GM19193 (cell line): ENCODE results near the gene CAPZB.

Experiments used
- POLR2A ChIP-seq: IDR thresholded peaks from 4 replicates; pipeline ENCODE4 v1.6.1; 2011; ENCODE audit not compliant: insufficient read depth, insufficient read length; ENCODE audit errors: extremely low read depth

Gene CAPZB

DNA sequence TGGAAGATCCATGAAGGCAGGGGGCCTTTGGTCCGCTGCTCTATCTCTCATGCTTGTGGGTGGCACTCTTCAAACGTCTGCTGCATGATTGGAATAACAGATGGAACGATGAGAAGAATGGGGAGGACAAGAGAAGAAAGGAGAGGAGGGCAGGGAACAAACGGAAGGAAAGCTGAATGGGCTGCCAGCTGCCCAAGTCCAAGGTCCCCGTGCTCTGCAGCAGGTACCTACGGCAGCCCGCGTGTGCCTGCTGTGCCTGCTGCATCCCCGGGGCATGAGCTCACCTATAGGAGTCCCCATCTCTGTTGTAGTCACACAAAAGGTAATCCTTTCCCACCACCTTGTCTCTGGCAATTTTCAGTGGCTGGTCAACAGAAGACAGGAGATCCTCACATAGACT lies 100.1 kb downstream of the CAPZB start:
- TF ChIP-seq POLR2A: no peak

DNA sequence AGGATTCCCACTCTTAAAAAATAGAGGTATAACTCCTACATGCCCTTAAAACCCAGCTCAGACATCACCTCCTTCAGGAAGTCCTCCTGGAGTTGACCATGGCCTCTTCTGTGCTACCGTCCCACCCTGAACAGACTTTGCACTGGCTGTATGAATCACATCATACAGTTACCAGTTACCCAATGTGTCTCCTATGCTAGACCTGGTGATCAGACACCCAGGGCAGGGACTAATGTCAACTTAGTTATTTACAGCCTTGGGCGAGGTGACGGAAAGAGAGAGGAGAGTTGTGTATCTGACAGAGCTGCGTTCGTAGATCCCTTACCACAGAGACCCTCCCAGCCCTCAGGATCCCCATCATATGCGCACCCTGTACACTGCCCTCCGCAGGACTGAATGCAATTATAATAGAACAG lies 100.6 kb downstream of the CAPZB start:
- no peak for TF ChIP-seq POLR2A

DNA sequence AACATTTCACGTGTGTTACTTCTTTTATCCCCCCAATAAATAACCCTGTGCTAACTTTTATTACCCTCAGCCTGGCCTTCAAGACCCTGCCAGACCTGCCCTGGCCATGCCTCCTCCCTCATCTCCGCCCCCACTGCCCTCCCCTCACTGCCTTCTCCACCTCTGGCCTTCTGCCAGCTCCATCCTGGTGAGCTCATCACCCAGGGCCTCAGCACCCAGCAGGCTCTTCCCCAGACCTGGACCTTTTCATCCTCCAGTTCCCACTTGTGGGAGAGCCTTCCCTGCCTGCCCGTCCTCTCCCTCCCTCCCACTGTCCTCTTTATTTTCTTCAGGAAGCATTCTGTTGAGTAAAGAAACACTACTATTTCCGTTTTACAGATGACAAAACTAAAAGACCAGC lies 101.2 kb downstream of the CAPZB start:
- no peak for TF ChIP-seq POLR2A

DNA sequence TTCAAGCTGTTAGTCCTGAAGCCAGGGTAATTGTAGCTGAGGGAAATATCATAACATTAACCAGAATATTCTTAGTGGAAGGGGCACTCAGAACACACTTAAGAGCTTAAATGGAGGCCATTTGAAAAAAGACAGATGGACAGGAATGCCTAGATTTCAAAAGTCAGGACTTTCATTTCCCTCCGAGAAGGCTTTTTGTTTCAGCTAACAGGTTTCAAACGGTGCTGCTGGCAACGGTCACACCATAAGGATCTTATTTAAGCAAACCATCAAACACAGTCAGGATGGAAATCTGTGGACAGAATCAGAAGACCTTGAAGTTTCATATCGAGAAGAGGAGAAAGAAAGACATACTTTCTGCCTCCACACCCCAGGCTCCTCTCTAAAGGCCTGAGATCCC lies 103.1 kb downstream of the CAPZB start:
- no peak for TF ChIP-seq POLR2A

DNA sequence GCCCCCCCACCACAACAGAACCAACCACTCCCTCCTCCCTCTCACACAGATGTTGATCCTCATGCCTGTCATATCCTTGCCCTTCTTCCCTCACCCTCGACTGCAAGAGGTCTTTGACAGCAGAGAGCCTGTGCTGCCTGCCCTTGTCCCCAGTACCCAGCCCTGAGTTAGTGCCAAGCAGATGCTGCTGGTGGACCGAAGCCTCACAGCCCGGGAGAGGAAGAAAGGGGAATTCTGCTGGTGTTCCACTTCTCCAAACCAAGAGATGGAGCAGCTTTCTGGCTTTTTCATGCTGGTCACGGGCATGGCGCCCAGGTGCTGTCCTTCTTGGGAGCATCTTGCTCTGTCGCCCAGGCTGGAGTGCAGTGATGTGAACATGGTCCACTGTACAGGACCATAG lies 104.1 kb downstream of the CAPZB start:
- no peak for TF ChIP-seq POLR2A

DNA sequence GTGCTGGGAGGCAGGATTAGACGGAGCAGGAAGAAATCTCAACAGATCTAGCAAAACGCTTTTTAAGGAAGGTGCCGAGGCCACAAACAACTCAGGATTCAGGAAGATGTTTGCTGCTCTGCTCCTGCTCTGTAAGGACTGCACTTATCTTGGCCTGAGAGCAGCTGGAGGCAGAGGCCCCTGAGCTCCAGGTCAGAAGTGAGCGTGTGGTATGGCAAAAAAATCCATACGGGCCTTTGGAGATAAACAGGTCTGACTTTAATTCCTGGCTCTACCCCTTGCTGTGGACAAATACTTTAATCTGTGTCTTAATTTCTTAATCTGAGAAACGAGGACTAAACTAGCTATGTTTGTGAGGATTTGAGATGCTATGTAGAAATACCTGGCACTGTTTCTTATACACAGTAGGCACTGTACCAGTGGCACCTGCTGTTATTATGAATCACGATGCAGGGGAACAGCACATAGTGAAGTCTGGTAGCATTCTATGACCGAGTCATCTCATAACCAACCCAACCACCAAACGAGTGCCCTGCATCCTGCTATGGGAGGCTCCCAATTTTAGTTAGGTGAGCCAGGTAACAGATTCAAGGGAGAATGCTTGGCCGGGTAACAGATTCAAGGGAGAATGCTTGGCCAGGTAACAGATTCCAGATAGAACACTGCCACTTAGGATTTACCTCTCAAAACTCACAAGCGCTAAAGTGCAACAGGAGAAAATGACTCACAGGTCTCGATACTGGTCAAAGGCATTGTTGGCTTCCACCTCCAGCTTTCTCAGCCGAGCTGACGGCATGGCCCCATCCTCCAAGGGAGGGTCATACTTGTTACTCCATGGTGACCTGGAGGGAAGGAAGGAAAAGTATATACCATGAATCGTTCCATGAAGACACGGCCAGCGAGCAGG lies 107.3 kb downstream of the CAPZB start:
- no peak for TF ChIP-seq POLR2A

DNA sequence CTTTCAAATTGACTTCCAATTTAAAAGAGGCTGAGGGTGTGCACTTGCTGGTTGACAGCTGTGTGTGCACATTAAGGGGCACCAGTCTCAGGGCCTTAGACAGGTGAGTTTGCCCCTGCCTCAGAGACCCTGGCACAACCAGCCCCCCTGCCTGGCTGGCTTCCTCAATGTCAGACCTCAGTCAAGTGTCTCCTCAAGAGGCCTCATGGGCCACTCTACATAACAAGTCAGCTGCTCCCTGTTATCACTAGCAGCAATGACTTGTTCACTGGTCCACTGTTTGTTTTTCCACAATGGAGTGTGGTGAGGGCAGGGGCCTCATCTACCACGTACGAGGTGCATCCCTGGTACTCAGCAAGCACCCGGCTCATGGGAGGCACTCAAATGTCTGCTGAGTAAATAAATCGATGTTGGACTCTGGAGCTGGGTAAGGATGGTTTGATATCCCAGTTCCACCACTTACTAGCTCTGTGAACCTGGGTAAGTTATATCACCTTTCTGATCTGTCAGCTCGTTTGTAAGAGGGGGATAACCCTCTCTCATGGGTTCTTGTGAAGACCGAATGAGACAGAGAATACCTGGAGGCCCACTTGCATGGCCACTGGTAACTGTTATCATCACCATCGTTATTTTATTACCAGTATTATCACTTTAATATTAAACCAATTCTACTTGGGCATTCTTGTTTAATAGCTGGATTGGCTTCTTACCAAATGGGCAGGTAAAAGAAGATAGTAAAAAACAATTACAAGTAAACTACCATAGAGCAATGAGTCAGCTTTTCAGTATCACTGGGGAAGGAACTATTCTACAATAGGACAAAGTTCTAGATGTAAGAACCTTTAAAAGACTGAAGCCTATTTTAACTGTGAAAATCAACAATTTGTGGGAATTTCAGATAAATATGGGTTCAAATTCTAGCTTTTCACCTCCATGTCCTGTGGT lies 108.6 kb downstream of the CAPZB start:
- TF ChIP-seq POLR2A: no peak

DNA sequence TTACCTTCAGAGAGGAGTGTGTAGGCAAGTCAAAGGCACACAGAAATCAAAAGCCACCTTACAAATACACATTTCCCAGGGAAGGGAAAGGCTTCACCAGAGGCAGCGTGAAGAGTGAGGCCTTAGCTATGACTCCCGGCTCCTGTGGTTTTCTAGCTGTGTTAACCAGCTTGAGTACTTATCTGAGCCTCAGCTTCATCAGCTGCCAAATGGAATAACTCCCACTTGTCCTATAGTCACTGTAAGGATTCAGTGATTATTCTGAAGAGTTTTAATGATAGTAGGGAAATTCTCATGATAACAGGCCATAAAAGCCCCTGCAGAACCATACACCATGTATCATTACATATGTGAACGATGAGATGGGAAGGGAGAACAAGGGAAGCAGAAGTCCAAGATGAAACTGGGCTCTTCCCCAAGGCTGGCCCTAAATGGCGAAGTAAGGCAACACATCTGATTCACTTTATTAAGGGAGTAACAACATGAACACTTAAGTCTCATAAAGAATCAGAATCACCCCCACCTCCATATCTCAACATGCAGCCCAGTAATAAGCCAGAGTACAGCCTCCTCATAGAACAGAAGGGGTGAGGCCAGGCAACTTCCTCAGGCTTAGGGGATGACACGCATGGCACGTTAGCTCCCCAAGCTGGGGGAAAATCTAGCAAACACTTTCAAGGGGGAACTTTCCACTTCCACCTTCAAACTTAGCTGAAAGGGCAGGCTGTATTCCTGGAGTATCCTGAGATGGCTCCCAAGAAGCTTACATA lies 109.5 kb downstream of the CAPZB start:
- TF ChIP-seq POLR2A: no peak

DNA sequence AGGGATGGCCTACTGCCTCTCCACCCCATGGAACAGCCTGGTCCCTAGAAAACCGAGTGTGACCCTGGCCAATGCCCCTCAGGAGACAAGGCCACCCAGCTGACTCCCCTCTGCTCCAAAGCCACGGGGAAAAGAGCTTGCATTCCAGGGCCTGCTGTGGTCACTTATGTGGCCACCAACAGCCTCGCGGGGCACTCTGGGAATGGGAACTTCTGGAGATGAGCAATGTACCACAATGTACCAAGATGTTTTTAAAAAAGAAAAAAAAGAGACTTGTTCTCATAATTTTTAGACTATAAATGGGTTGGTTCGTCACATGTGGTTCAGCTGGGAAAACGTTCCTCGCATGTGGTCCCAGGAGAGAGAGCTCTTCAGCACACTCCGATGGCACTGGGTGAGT lies 110.4 kb downstream of the CAPZB start:
- no peak for TF ChIP-seq POLR2A

DNA sequence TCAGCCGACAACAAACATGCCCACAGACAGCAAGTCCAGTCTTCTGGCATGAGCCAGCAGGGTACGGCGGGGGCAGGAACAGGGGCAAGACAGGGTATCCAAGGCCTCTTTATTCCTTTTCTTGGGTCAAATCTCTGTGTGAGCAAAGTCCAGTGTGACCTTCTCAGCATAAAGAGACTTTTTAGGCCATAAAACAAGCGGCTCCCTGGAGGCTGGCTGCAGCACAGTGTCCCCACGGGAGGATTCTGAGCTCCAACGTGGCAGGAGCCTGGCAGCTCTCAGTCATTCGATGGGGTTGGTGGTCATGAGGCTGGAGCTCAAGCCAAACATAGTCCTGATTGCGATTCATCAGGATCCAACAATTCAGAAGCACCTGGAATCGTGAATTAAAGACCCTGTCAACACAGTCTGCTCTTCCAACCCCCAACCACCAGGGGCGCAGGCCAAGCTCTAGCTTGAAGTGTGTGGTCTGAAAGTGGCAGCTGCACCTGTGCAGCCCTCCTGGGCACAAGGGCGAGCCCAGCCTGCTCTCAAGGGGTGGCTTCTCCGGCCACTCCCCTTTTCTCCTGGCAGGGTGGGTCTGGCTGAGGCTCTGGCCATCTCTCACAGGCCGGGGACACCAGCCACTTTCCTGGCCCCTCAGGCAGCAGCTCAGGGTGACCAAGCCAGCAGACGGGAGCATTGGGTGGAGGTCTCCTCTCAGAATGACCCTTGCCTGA lies 111.1 kb downstream of the CAPZB start:
- no peak for TF ChIP-seq POLR2A

DNA sequence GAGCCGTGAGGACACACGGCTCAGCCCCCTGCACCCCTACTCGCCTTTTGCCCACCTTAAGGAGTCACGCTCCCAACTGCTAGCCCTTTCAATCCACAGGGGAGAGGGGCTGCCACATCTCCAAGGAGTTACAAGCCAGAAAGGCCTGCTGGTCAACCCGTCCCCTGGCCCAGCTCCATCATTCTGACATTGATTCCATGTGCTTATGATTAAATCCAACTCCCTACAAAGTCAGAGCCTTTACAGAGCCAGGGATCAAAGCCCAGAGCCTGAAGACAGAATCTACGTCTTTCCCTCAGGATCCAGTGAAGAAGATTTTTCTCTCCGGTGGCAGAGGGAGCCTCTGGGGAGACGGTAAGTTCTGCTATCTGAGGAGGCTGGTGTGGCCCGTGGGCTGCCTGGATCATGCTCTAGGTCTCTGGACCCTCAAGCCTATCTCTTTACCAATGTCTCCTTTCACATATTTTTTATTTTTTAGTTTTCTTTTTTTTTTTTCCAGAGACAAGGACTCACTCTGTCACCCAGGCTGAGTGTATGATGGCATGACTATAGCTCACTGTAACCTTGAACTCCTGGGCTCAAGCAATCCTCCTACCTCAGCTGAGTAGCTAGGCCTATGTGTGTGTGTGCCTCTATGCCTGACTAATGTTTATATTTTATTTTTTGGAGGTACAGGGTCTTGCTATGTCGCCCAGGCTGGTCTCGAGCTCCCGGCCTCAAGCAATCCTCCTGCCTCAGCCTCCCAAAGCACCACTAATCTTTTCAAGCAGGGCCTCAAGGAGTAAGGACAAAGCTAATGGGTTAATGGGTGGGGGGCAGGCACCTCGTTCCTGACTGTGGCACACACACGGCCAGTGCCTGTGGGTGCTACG lies 111.9 kb downstream of the CAPZB start:
- TF ChIP-seq POLR2A: no peak

DNA sequence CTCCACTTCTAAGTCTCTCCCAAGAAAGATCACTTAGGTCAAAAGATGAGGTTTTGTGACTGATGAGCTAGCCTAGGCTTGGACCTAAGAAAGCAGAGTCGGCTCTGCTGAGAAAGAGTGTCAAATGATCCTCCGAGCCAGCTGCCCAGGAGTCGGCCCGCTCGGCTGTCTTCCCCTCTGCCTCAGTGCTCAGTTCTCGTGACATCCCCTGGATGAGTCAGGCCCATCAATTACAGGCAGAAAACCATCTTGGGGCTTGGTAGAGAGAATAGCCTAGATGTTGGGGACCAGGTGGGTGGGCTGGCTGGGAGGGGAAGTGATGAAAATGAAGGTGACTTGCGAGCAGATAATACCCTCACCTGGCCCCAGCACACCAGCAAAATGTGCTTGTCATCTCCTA lies 112.7 kb downstream of the CAPZB start:
- no peak for TF ChIP-seq POLR2A

DNA sequence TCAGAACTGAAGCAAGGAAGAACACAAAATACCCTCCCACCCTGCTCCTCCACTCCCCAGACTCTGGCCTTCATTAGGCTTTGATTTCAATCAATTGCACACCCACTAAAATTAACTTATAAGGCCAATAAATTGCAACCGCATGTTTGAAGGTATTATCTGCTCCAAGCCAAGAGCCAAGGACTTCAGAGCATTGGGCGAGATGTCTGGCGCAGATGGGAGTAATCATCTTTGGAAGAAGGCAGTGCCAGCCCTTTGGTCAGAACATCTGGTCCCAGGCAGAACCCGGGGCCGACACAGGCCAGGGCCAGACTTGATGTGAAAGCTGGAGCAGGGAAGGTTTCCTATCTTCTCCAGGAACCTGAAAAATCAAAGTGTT lies 113.2 kb downstream of the CAPZB start:
- TF ChIP-seq POLR2A: no peak
